ENCODE measurements around the gene FAHD1.

Gene FAHD1

GRCh38 chr16:1821861-1822611 lies 5.0 kb upstream of the FAHD1 start:
- no peak overlapping the region for H3K4me3 ChIP-seq (replicated peaks; ENCODE audit: low read depth, low read length)
- DNase-seq (ENCODE audit: low read depth): no peak

DNA sequence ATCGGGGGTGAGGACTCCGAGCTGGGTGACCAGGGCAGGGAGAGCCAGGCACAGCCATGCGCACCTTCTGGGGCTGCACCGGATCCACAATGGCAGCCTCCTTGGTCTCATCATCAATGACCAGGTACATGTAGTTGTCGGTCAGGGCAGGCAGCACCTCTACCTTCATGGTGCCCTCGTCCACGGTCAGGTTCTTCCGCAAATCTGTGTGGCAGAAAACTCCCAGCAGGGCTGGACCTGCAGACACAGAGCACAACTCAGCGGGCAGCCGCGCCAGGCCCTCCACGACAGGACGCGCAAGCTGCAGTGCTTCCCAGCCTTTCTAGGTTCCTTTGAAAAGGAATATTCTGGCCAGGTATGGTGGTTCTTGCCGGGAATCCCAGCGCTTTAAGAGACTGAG lies 4.2 kb upstream of the FAHD1 start:
- no peak overlapping the region for H3K4me3 ChIP-seq (replicated peaks; ENCODE audit: low read depth, low read length)
- no peak for TF ChIP-seq CTCF (IDR thresholded peaks at IDR 0.05; ENCODE audit: low read length, missing control alignments)
- DNase-seq (ENCODE audit: low read depth): no peak

More at GRCh38 chr16:1821861-1822611, 5.0 kb upstream of the FAHD1 start:
- TF ChIP-seq CTCF (IDR thresholded peaks at IDR 0.05; ENCODE audit: low read length, missing control alignments): no peak

- no peak overlapping the region for H3K4me3 ChIP-seq (replicated peaks; ENCODE audit: low read depth, low read length)
- peak; percentile 30 for TF ChIP-seq CTCF (IDR thresholded peaks at IDR 0.05; ENCODE audit: low read length, missing control alignments)
- peak; percentile 68 for DNase-seq (ENCODE audit: low read depth)
These were observed 3.2 kb upstream of the FAHD1 start for GRCh38 chr16:1823821-1824220.

- no peak for TF ChIP-seq CTCF (IDR thresholded peaks at IDR 0.05; ENCODE audit: low read length, missing control alignments)
- DNase-seq (ENCODE audit: low read depth): no peak
These were observed 1.6 kb upstream of the FAHD1 start for GRCh38 chr16:1825381-1825863.

DNA sequence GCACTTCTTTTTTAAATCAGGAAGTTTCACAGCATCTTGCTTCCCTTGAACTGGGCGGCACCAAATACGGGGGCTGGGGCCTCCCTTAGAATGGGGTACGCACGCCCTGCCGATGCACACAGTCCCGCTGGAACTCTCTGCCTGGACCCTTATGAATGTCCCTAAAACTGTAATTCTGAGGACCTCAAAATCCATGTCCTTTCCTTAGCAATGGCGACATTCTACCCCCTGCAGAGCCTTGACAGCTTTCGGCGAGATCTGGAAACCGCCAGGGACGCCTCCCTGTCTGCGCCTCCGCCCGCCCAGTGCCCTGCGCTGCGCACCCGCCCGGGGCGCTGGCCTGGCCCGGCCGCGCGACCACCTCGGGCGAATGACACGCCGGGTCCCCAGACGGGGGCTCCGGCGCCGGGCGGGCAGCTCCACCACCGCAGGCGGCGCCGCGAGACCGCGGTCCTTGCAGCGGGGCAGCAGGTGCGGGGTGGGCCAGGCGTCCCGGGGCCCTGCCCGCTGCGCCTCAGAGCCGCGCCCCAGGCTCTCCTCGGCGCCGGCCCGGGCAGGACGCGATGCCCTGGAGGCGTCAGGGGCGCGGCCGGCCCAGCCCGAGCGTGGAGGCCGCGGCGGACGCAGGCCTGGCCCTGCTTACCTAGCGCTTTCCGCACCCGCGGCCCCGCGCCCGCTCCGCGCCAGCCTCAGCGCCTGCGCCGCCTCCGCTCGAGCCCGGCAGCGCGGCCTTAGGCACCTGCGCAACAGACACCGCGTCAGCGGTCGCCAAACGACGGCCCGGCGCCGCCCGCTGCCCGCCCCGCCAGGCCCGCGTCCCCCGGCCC lies 929 bp upstream of the FAHD1 start:
- DNase-seq (ENCODE audit: low read depth): peak; percentile 6
- TF ChIP-seq CTCF (IDR thresholded peaks at IDR 0.05; ENCODE audit: low read length, missing control alignments): no peak
- peak overlapping the region; percentile 98 for H3K4me3 ChIP-seq (replicated peaks; ENCODE audit: low read depth, low read length)

More at GRCh38 chr16:1825381-1825863, 1.6 kb upstream of the FAHD1 start:
- H3K4me3 ChIP-seq (replicated peaks; ENCODE audit: low read depth, low read length): peak overlapping the region; percentile 98

DNA sequence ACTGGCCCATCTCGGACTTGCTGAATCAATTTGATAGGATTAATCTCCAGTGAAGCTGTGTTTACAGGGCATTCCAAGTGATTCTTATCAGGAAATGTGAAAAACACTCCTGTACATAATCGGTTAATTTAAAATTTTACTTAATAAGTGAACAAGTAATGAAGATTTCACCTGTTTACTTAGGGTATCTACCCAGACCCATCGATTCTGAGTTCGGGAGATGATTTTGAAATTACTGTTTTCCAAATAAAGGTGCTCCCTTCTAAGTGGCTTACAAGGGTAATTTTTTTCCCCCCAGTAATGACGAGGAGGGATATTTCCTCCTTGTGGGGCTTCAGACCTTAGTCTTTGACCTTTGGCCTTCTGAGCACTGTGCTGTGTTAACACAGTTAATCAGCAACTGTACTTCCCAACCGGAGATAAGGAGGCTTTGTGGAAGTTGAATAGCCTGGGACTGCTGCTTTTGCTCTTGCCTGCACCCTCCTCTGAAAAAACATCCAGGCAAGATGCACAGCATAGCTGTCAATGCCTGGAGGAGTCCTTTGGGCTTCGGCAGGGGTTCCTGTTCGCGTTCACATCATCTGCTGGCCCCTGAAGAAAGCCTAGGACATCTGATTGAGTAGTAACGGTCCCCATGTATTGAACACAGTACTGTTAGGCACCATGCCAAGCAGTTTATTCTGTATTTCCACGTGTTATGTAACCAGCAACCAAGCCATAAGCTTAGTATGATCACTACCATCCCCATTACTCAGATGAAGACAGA lies 1.8 kb downstream of the FAHD1 start:
- TF ChIP-seq CTCF (IDR thresholded peaks at IDR 0.05; ENCODE audit: low read length, missing control alignments): no peak
- no peak for DNase-seq (ENCODE audit: low read depth)
- peak overlapping the region; percentile 98 for H3K4me3 ChIP-seq (replicated peaks; ENCODE audit: low read depth, low read length)

Data from fibroblast of pulmonary artery (primary cell).